Astrocyte (in vitro differentiated cells and primary cell): ENCODE measurements around the gene ZFYVE28. TPM values are rescaled to one million over a fixed set of nuclear protein-coding genes. Genes with fewer than 3 reads are reported as not detected.

ENCODE experiments used
- DNase-seq: peaks from one replicate; pipeline ENCODE4 v3.0.0-alpha.2; 2010; ENCODE audit warnings: low read depth
- FAIRE-seq: peaks from 2 replicates; lab custom pipeline; 2011; peaks lifted over from hg19 to GRCh38; lab: Jason Lieb, UNC
- H2AFZ ChIP-seq: 2 replicates; pipeline ENCODE4 v1.6.0; 2012; ENCODE audit warnings: low read depth, low read length, inconsistent platforms
- H3K27ac ChIP-seq: 2 replicates; pipeline ENCODE4 v1.5.1; 2011; ENCODE audit warnings: low read depth, low read length, inconsistent platforms
- H3K27me3 ChIP-seq: 2 replicates; pipeline ENCODE4 v1.6.0; 2011; ENCODE audit warnings: low read length, inconsistent platforms; ENCODE audit not compliant: insufficient read depth
- H3K36me3 ChIP-seq: 2 replicates; pipeline ENCODE4 v1.5.1; 2011; ENCODE audit warnings: low read length, inconsistent platforms; ENCODE audit not compliant: insufficient read depth
- H3K4me1 ChIP-seq: 2 replicates; pipeline ENCODE4 v1.5.1; 2011; ENCODE audit warnings: low read length, inconsistent platforms; ENCODE audit not compliant: insufficient read depth
- H3K4me2 ChIP-seq: 2 replicates; pipeline ENCODE4 v1.6.0; 2012; ENCODE audit warnings: low read length, inconsistent platforms
- H3K4me3 ChIP-seq: 2 replicates; pipeline ENCODE4 v1.5.1; 2011; ENCODE audit warnings: low read depth, mild to moderate bottlenecking, low read length, inconsistent platforms; ENCODE audit not compliant: insufficient read depth
- H3K79me2 ChIP-seq: 2 replicates; pipeline ENCODE4 v1.6.0; 2012; ENCODE audit warnings: mild to moderate bottlenecking, low read length, inconsistent platforms; ENCODE audit not compliant: insufficient read depth
- H3K9ac ChIP-seq: 2 replicates; pipeline ENCODE4 v1.6.0; 2012; ENCODE audit warnings: mild to moderate bottlenecking, low read length, inconsistent platforms
- H3K9me3 ChIP-seq: 2 replicates; pipeline ENCODE4 v1.5.1; 2012; ENCODE audit warnings: low read depth, mild to moderate bottlenecking, low read length, inconsistent platforms; ENCODE audit not compliant: insufficient read depth
- H4K20me1 ChIP-seq: 2 replicates; pipeline ENCODE4 v1.6.0; 2012; ENCODE audit warnings: low read length, inconsistent platforms; ENCODE audit not compliant: insufficient read depth
- H3K27ac Mint-ChIP-seq: one replicate; pipeline ENCODE4 v1.8.0; 2021; ENCODE audit warnings: mild to moderate bottlenecking, mixed read lengths; ENCODE audit not compliant: unreplicated experiment
- H3K27me3 Mint-ChIP-seq: one replicate; pipeline ENCODE4 v1.8.0; 2021; ENCODE audit warnings: low read depth, mixed read lengths; ENCODE audit not compliant: unreplicated experiment
- H3K36me3 Mint-ChIP-seq: one replicate; pipeline ENCODE4 v1.8.0; 2021; ENCODE audit warnings: low read depth, mixed read lengths; ENCODE audit not compliant: unreplicated experiment
- H3K4me1 Mint-ChIP-seq: one replicate; pipeline ENCODE4 v1.8.0; 2021; ENCODE audit warnings: low read depth, mixed read lengths; ENCODE audit not compliant: unreplicated experiment
- H3K4me3 Mint-ChIP-seq: one replicate; pipeline ENCODE4 v1.8.0; 2021; ENCODE audit warnings: mild to moderate bottlenecking, moderate library complexity, mixed read lengths; ENCODE audit not compliant: unreplicated experiment
- H3K9me3 Mint-ChIP-seq: one replicate; pipeline ENCODE4 v1.8.0; 2021; ENCODE audit warnings: mild to moderate bottlenecking, mixed read lengths; ENCODE audit not compliant: unreplicated experiment
- CTCF ChIP-seq: IDR thresholded peaks from 2 replicates; pipeline ENCODE4 v1.5.1; 2011; ENCODE audit warnings: low read depth, mild to moderate bottlenecking, inconsistent platforms, low read length, moderate library complexity; ENCODE audit not compliant: insufficient read depth
- EZH2 ChIP-seq: IDR thresholded peaks from 2 replicates; pipeline ENCODE4 v1.6.1; 2012; ENCODE audit warnings: mild to moderate bottlenecking, low read length, inconsistent platforms; ENCODE audit not compliant: insufficient read depth
- total RNA-seq: library from RNA; stranded (reverse); gene quantifications from 2 replicates; pipeline ENCODE4 v1.2.1, GENCODE V29; 2021

The ZFYVE28 gene
- total RNA-seq, 1 donor from 2014 or later = 0.68 TPM

DNA sequence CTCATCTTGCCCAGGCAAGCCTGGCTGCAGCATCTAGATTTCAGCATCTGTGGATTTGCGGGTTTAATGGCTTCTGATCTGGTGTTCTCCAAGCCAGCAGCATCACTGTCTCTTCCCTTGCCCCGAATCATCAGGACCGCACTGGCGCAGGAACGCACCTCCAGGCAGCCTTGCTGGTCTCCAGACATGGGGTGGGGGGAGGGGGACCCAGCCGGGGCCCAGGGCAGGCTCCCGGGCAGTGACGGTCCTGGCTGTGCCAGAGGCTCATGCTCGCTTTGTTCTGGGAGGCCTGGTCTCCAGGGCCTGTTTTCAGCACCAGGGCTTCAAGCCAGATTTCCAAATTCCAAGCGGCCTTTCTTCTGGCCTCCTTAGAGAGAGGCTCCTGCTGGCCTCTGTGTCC is 5.2 kb upstream of the ZFYVE28 start:
- H3K27ac Mint-ChIP-seq = no peak overlapping the region
- Histone ChIP-seq H4K20me1 (no peaks in the 10 kb centered on the region), H3K27me3 (peaks cover 30% of the 10 kb centered on the region), H3K79me2 (no peaks in the 10 kb centered on the region), H2AFZ (no peak overlapping the region), H3K9me3 (no peaks in the 10 kb centered on the region), H3K9ac (no peak overlapping the region), H3K4me1 (peaks cover 8% of the 10 kb centered on the region), H3K27ac (no peak overlapping the region), H3K36me3 (no peaks in the 10 kb centered on the region), H3K4me2 (no peak overlapping the region), H3K4me3 (no peak overlapping the region)
- peaks cover 10% of the 10 kb centered on the region for H3K9me3 Mint-ChIP-seq
- H3K27me3 Mint-ChIP-seq = peaks cover 63% of the 10 kb centered on the region
- peaks cover 3% of the 10 kb centered on the region for H3K4me1 Mint-ChIP-seq
- DNase-seq = no peak
- TF ChIP-seq CTCF (no peak), EZH2 (no peak)
- H3K36me3 Mint-ChIP-seq = no peaks in the 10 kb centered on the region
- H3K4me3 Mint-ChIP-seq = no peak overlapping the region
- no peak for FAIRE-seq

DNA sequence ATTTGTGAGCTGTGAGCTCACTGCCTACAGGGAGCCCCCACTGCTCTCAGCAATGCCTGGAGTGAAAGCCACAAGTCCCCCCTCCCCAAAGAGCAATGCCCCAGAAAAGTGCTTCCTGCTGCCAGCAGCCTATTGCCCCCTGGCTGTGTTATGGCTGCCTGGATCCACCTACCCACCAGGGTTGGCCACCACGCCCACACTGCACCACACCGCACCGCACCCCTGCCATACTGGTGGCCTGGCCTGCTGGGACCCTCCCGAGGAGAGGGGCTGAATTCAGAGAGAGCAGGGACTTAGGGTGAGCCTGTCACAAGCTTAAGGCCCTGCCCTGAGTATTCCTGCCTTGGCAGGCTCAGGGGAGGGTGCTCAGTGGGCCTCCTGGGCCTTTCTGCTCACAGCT is 4.6 kb upstream of the ZFYVE28 start:
- DNase-seq (no peak), FAIRE-seq (no peak)
- H3K4me1 ChIP-seq = peaks cover 8% of the 10 kb centered on the region
- H3K4me3 Mint-ChIP-seq = no peak overlapping the region
- no peak overlapping the region for H2AFZ ChIP-seq
- peaks cover 3% of the 10 kb centered on the region for H3K4me1 Mint-ChIP-seq
- no peak overlapping the region for H3K27ac ChIP-seq
- no peak overlapping the region for H3K27ac Mint-ChIP-seq
- no peak for TF ChIP-seq EZH2
- TF ChIP-seq CTCF = no peak
- H3K4me2 ChIP-seq = no peak overlapping the region
- H3K9ac ChIP-seq = no peak overlapping the region
- no peaks in the 10 kb centered on the region for H3K79me2 ChIP-seq
- peaks cover 31% of the 10 kb centered on the region for H3K27me3 ChIP-seq
- H3K9me3 Mint-ChIP-seq = peaks cover 10% of the 10 kb centered on the region
- no peaks in the 10 kb centered on the region for H3K9me3 ChIP-seq
- no peaks in the 10 kb centered on the region for H3K36me3 Mint-ChIP-seq
- H3K27me3 Mint-ChIP-seq = peaks cover 59% of the 10 kb centered on the region
- H3K36me3 ChIP-seq = no peaks in the 10 kb centered on the region
- no peaks in the 10 kb centered on the region for H4K20me1 ChIP-seq
- H3K4me3 ChIP-seq = no peak overlapping the region

DNA sequence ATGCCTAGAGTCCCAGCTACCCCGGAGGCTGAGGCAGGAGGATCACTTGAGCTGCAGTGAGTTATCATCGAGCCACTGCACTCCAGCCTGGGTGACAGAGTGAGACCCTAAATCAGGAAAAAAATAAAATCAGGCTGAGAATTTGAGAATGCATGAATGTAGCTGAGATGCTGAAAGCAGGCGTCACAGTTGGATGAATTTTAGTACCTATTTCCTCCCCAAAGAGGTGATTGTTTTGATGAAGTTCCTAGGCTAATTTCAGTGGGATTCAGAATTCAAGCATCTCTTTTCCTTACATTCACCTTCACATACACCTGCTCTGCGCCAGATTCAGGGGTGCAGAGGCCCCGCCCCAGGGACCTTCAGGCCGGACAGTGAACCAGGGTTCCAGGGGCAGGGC is 3.5 kb upstream of the ZFYVE28 start:
- no peaks in the 10 kb centered on the region for H3K36me3 Mint-ChIP-seq
- FAIRE-seq (no peak), DNase-seq (no peak)
- H3K27me3 Mint-ChIP-seq = peaks cover 62% of the 10 kb centered on the region
- no peaks in the 10 kb centered on the region for H3K9me3 ChIP-seq
- H3K4me3 ChIP-seq = no peak overlapping the region
- no peak overlapping the region for H3K9ac ChIP-seq
- H3K27ac ChIP-seq = no peak overlapping the region
- peaks cover 10% of the 10 kb centered on the region for H3K9me3 Mint-ChIP-seq
- no peaks in the 10 kb centered on the region for H3K36me3 ChIP-seq
- peaks cover 6% of the 10 kb centered on the region for H4K20me1 ChIP-seq
- no peak overlapping the region for H3K4me3 Mint-ChIP-seq
- no peak for TF ChIP-seq EZH2
- TF ChIP-seq CTCF = no peak
- H2AFZ ChIP-seq = no peak overlapping the region
- peaks cover 3% of the 10 kb centered on the region for H3K4me1 Mint-ChIP-seq
- H3K79me2 ChIP-seq = no peaks in the 10 kb centered on the region
- no peak overlapping the region for H3K4me2 ChIP-seq
- peaks cover 10% of the 10 kb centered on the region for H3K4me1 ChIP-seq
- H3K27me3 ChIP-seq = peaks cover 39% of the 10 kb centered on the region
- no peak overlapping the region for H3K27ac Mint-ChIP-seq
